Fibroblast of gingiva (primary cell): ENCODE measurements around the gene BIN1.

Experiments used
- DNase-seq: peaks from one replicate; pipeline ENCODE4 v3.0.0-alpha.2; 2011; ENCODE audit warnings: low read depth

Gene BIN1

DNA sequence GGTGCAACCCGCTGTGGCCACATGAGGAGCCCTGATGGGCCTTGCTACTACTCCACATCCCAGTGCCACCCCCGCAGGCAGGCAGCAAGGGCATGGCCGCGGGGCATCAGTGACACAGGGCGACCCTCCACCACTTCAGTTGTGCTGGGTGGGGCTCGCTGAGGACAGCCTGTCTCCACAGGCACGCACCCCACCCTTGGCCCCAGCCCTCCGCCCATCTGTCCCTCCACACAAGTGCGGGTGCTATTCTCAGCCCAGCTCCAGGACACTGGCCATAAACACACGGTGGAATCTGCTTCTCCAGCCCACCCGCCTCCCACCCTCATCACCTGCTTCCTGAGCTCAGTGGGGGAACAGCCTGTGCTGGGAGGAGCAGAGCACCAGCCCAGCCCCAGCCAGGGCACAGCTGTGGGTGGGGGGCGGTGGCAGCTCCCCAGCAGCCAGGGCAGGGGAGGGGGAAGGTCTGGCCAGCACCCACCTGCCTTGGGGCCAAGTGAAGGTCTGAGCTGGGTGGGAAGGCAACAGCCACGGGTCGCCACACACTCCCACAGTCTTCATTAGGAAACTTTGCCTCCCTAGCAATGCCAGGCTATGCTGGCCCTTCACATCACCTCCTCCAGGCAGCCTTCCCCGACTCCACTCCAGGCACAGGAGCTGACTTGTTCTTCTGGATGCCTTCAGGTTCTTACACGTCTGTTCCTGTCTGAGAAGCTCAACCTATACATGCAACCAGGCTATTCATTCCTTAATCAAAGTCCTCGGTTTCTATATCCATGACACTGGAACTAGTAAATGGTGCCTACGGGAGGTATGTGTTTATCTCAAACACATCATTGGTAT lies 16.5 kb downstream of the BIN1 start:
- no peak for DNase-seq

DNA sequence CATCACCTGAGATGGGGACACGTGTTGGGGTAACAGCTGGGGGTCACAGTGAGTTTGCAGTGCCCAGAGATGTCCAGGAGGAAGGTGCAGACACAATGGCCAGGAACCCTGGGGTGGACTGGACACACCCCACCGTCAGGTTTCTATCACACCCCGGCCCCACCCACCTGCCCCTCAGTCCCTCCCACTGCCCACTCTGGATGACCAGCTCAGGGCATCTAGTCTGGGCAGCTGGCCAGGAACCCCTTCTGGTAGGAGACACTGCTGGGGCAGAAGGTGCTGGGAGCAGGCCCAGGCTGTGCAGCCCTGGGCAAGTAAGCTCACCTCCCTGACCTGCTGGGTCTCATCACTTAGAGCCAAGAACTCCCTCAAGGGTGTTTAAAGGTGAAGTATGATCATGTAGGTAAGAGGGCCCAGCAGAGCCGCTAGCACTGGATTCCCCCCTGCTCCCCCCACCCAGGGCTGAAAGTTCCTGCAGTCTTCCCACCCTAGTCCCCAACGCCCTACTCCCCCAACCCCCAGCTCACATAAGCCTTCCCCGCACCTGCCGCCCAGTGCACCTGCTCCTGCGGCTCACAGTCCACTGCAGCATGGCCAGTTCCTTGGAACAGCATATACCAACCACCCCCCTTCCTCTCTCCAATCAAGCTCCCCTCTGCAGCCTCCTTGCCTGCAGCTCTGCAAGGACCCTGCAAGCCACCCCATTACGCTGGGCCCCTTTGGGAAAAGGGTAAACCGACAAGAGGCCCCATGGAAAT lies 17.3 kb downstream of the BIN1 start:
- no peak for DNase-seq

DNA sequence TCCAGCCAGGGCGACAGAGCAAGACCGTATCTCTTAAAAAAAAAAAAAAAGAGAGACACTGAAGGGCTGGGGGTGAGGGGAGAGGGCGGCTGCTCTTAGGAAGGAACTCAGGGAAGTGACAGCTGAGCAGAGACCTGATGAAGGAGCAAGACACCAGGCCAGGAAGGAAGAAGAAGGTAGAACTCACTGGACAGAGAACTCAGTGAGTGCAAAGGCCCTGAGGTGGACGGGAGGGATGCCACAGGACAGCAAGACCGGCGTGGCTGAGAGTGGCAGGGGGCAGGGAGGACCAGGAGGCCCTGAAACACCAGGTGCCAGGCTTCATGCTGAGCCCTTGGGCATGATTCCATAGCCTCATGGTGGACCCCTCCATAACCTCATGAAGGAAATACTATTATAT lies 18.2 kb downstream of the BIN1 start:
- DNase-seq = no peak

DNA sequence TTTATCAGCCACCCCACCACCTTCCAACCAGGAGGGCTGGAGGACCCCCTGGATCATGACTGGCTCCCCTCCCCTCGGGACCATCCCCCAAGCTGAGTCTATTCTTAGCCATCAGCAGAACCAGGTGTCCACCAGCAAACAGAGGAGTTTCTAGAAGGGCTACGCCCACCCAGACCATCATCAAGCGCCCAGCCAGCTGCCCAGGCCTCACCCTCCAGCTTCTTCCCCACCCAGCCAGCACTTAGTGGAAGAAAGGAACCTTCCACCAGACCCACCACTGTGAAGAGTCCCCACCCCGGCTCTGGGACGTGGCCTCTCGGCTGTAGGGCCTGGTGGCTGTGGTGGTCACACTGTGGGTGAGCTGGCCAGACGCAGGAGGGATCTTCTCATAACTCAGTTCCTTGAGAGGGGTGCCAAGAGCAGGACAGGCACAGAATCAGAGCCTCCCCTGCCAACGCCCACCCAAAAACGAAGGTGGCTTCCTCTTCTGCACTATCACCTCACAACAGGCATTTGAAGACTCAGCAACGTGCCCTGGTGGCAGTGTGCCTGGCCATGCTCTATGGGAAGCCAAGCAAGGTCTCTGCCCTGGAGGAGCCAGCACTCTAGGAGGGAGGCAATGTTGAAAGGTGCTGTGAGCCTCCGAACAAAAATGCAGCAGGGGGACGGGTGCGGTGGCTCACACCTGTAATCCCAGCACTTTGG lies 19.0 kb downstream of the BIN1 start:
- DNase-seq = no peak

DNA sequence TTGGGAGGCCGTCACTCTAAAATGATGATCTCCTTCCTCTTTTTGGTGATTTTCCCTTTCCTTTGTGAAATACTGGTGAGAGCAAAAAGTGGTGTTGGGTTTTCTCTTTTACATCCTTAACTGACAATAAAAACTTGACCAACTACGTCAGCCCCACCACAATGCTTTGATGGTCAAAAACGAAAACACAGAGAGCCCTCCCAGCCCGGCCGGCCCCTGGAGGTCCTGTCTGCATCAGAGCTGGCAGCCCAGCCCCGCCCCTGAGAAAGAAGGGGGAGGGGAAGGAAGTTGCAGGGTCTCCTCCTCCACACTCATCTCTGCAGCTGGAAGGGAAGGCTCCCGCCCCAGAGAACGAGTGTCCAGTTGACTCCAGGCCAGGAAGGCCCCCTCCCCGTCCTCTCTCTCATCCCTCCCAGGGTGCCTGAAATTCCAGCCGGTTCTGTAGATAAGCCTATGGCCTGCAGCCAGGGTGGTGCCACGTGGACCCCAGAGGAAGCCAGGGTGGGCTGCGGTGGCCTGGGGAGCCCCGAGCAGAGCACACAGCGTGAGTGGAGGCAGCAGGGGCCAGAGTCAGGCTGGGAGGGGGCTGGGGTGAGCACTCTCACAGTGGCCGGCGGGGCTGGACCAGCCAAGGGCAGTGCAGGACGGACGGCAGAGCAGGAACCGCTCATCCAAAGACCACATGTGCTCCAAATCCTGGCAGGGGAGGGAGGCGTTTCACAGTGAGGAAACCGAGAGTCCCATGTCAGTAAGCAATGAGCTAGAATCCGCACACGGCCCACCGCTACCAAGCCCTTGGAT lies 19.8 kb downstream of the BIN1 start:
- DNase-seq = peak; percentile 65

DNA sequence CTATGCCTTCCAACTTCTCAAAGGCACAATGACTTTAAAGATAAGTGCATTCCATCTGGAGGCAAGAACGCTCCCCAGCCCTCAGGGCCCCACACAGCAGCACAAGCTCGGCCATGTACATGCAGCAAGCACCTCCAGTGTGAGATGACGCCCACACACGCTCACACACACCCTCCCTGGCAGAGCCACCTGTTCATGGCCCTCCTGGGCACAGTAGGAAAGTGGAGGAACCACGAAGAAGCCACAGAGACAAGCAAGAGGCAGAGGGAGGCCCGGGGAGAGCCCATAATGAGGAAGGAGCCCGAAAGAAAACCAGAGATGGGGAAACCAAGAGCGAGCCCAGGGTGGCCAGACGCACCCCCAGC lies 21.7 kb downstream of the BIN1 start:
- no peak for DNase-seq

DNA sequence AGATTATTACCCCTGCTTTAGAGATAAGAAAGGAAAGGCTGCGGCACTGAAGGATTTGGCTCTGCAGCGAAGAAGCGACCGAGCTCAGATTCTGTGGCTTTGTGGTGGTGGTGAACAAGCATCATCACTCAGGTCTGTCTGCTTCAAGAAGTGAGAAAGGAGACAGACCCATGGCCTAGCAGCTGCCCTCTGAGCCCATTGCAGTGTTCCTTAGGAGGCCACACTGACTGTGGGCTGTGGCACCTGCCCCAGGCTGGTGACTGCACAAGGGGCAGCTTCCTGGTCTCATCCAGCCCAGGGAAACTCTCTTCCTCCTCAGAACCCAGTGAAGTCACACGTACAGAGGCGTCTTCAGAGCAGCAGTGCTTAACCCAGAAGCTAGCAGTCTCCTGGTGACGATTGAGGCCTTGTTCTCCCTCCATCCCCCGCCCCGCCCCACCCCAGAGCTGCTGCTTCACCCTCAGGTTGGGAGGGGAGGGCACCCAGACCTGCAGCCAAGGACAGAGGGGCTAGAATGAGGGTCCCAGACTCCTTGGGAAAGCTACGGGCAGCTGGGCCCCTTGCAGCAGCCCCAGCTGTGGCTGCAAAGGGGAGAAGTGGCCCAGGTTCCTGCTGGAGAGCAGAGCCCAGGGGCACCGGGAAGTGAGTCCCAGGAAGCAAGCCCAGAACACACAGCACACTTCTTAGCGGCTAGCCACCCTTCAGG lies 22.2 kb downstream of the BIN1 start:
- DNase-seq = no peak

DNA sequence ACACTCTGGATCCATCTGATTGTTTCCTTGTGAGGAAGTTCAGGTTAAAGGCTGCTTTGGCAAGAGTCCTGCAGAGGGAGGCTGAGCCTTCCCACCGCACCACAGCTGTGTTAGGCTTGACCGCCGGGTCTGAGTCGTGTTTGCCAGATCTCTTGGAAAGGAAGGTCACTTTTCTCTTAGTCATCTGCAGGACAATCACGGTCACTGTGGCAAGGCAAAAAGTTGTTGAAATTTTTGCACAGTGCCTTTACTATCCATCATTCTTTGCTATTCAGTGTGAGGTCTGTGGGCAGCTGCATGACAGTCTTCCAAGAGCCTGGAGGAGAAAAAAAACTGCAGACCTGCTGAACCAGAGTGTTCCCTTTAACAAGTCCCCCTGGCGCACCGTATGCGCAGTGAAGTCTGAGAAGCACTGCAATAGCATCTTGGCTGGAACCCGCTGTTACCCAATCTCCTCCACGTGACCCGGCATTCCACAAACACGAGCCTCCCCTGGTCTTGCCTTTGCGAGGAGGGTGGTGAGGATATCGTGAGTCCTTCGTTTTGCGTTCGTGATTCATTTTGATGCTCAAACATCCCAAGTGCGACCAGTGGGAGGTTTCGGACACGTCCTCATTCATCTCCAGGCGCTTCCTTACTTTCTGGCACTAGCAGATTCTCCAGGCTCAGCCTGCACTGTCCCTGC lies 23.0 kb downstream of the BIN1 start:
- peak; percentile 98 for DNase-seq

DNA sequence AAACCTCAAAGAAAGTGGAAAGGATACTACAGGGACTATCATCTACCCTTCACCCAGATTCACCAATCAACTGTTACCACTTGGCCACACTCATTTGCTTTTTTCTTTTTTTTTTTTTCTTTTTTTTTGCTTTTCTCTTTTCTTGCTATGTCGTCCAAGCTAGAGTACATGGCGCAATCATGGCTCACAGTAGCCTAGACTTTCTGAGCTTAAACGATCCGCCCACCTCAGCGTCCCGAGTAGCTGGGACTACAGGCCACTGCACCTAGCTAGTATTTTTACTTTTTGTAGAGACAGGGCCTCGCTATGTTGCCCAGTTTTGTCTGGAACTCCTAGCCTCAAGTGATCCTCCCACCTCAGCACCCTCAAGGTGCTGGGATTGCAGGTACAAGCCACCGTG lies 24.0 kb downstream of the BIN1 start:
- DNase-seq = peak; percentile 68

DNA sequence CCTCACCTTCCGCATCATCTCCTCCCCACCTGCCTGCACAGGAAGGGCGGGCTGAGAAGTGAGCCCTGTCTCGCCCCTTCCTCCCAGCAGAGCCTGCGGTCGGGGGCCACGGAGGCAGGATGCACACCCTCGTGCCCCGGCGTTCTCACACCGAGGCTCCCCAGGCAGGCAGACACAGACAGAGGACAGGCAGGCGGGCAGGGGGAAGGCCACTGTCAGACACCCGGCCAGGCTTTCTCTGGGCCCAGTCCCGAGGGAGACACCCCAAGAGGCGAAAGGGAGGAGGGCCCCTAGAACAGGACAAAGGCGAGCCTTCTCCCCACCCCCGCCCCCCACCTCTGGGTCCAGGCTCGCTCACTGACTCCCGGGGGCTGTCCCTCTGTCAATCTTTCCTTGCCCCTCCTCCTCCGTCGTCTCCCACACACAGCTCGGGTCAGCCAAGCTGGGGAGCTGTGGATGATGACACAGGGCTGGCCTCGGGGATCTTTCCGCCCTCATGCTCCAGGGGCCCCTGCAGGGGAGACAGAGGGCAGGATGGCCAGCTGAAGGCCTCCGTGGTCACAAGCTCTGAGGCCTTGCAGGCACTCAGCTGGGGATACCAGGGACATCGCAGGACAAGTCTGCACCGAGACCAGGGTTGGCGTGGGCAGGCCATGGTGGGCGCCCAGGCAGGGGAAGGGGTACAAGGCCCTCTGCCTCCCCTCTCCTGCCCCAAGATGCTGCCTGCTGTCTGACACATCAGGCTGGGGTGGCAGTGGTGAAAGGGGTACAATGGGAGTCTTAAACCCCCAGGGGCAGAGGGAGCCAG lies 24.9 kb downstream of the BIN1 start:
- DNase-seq = peak; percentile 19

DNA sequence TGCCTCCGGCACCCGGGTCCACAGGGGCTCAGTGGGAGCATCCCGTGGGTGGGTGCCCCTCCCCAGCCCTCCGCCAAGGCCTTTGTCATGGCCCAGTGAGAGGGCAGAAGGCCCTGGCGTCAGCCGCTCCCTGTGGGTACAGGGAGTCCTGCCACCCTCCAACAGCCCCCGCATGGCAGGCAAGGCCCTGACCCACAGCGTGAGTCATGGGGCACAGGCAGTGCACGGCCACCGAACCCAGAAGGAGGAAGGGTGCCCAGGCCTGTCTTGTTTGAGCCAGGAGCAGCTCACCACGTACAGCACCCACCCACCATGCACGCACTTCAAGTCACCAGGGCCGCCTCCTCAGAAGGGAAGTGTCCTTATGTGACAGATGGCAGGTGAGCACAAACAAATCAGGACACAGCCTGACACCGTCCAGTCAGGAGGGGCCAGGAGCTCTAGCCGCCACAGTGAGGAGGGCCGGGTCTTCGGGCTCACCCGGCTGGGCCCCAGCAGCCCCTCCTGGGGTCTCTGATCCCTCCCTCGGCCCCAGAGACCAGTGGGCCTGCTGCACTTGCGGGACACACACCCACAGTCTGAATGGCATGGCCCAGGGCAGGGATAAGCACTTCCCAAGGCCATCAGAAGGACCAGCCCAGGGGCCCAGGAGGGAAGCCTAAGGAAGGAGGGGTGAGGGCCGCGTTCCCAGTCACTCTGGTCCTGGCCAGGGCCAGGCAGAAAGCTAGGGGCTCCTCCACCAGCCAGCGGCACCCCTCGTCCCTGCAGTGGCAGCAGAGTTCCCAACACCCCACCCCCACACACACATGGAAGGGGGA lies 25.8 kb downstream of the BIN1 start:
- peak; percentile 83 for DNase-seq

DNA sequence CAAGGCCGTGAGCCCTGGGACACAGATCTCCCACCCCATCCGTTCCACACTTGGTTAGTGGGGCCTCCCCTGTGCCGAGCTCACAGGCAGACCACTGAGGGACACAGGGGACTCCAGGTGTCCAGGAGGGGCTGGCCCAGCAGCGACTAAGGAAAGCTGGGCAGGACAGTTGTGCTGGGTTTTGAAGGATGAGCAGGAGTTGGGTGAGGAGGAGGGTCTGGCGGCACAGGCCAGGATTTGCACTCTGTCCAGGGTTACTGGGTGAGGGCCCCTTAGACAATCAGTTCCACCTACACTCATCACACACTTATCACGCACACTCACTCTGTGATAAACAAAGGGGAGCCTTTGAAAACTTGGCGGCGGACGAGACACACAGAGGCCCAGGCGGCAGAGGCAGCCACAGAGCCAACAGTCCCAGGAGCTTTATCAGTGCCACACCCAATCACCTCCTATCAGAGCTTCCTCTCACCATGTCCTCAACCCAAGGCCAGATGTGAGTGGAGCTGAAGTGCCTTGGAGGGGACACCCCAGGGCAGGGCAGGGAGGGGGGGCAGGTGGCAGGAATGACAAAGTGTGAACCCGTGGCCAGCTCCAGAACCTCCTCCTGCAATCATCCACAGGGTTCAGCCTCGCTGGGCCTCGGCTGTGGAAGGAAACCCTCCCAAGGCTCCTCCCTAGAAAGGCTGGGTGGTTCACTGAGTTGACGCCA lies 26.6 kb downstream of the BIN1 start:
- no peak for DNase-seq

DNA sequence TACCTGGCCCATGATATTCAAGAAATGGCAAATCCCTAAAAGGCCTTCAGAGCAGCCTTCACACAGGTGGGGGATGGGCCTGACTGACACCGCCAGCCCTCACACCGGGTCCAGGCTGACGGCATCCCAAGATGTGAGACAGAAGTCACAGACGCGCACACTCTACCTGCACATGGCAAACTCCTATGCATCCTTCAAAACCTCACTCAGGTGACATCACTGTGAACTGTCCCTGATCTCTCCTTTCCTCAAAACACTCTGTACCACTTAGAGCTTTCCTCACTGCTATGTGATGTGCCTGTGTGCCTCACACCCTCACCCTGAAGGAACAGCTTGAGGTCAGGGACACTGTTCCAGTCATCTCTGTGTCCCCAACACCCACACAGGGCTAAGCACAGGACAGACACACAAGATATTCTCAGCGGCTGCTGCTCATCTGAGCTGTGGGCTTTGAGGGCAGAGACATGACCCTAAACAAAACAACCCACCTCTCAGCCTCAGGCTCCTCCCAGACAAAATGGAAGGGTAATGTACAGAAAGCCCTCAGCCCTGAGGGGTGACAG lies 27.5 kb downstream of the BIN1 start:
- DNase-seq = no peak

DNA sequence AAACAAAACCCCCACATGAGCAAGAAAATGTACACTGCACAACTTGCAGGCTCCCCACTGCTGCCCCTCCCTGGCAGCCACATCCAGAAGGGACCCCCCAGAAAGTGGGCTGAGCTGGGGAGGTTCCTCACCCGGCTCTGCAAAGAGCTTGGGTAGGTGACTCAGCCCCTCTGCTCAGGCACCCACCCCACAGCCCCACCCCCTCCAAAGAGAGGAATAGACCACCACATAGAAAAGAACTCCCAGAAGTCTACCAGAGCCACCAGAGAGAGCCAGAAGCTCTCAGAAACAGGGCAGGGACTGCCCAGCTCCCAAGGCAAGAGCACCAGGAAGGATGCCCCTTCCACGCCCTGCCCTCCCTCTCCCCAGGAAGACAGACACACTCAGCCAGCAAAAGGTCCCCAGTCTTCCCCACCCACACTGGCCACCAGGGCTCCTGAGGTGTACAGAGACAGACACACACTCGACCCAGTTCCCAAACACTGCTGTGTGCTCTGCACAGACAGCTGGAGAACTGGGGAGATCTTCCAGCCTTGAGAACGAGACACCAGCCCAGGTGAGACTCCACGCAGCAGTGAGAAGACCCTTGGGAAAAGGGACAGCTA lies 28.2 kb downstream of the BIN1 start:
- DNase-seq = no peak

DNA sequence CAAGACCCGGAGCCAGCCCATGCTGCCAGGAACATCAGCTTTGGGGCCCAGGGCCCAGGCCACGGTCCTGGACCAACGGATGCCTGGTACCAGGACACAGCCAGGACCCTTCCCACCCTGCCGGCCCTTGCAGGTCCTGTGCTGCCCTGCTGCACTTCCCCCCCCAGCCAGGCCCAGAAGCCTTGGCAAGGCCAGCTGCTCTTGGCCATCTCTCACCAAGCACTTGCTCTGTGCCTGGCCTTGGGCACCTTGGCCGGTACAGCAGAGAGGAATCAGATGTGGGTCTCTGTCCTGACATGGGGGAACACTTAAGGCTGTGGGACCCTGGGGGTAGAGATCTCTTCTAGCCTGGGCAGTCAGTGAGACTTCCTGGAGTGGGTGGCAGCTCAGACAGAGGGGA lies 28.9 kb downstream of the BIN1 start:
- no peak for DNase-seq

DNA sequence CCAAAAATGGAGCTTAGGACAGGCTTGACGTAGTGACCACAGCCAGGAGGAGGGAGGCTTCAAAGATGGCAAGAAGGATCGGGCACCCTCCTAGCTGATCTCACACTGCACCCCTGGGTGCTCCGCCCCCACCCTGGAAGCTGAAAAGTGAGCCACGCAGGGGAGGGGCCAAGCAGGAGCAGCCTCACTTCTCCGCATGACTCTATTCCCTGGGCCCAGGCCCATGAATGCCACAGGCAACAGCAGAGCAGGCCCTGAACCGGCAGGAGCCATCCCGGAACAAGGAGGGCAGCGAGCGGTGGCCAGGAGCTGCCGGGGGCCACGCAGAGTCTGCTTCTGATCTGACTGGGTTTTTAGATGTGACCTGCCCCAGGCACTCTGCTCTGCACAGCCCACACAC lies 30.0 kb downstream of the BIN1 start:
- DNase-seq = no peak

DNA sequence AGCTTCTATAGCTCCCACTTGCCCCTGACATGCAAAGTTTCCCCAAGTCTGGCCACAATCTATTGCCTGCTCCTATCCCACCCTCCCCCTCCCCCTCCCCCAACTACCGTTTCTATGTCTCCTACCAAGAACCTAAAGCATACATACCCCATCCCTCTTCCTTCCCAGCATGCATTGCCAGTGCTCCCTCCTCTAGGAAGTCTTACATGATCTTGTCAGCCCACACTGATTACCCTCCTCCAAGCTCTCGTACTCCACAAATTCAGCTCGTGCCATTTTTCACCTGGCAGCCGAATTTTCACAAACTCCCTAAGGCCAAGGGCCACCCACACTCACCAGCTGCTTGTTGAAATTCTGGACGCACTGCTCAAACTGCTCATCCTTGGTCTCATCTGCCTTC lies 30.7 kb downstream of the BIN1 start:
- DNase-seq = no peak

DNA sequence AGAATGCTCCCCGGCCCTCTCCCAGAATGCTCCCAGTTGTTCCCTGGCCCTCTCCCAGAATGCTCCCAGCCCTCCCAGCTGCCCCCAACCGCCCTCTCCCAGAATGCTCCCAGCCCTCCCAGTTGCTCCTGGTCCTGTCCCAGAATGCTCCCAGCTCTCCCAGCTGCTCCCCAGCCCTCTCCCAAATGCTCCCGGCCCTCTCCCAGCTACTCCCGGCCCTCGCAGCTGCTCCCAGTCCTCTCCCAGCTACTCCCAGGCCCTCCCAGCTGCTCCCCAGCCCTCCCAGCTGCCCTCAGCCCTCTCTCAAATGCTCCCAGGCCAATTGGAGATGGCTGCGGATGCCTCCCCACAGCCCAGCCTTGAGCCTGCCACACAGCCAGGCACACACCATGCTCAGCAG lies 31.1 kb downstream of the BIN1 start:
- no peak for DNase-seq
